KMS-11 (cell line): ENCODE measurements around the gene CD248.

Experiments used
- H2AFZ ChIP-seq: fragments of 200-600 bp; sonication (generic); 2 replicates; pipeline ENCODE4 v1.6.1; 2016; ENCODE audit warnings: antibody characterized with exemption, mixed run types, low read depth
- H3K27ac ChIP-seq: fragments of 200-600 bp; sonication (generic); 2 replicates; pipeline ENCODE4 v1.6.1; 2016; ENCODE audit warnings: mild to moderate bottlenecking, mixed run types
- H3K27me3 ChIP-seq: fragments of 200-600 bp; sonication (generic); 2 replicates; pipeline ENCODE4 v1.6.1; 2017; ENCODE audit warnings: mild to moderate bottlenecking, low read depth, mixed run types, moderate library complexity; ENCODE audit not compliant: insufficient read depth
- H3K36me3 ChIP-seq: fragments of 200-600 bp; sonication (generic); 2 replicates; pipeline ENCODE4 v1.6.1; 2017; ENCODE audit warnings: mild to moderate bottlenecking, mixed run types; ENCODE audit not compliant: insufficient read depth
- H3K4me1 ChIP-seq: fragments of 200-600 bp; sonication (generic); 2 replicates; pipeline ENCODE4 v1.6.1; 2016; ENCODE audit warnings: mild to moderate bottlenecking, low read depth, mixed run types; ENCODE audit not compliant: poor library complexity, severe bottlenecking
- H3K4me2 ChIP-seq: fragments of 200-600 bp; sonication (generic); 2 replicates; pipeline ENCODE4 v1.7.0; 2016; ENCODE audit warnings: mild to moderate bottlenecking, mixed run types
- H3K4me3 ChIP-seq: fragments of 200-600 bp; sonication (generic); IDR thresholded peaks from 2 replicates; pipeline ENCODE4 v1.6.1; 2017; ENCODE audit warnings: low read depth, low read length, mixed read lengths; ENCODE audit not compliant: insufficient read depth
- H3K79me2 ChIP-seq: fragments of 200-600 bp; sonication (generic); 2 replicates; pipeline ENCODE4 v1.6.1; 2016; ENCODE audit warnings: low read depth, mixed run types; ENCODE audit not compliant: insufficient read depth
- H3K9ac ChIP-seq: fragments of 200-600 bp; sonication (generic); 2 replicates; pipeline ENCODE4 v1.6.1; 2016; ENCODE audit warnings: mild to moderate bottlenecking, mixed run types
- H4K20me1 ChIP-seq: fragments of 200-600 bp; sonication (generic); 2 replicates; pipeline ENCODE4 v1.6.1; 2016; ENCODE audit warnings: mild to moderate bottlenecking, mixed run types; ENCODE audit not compliant: insufficient read depth
- CTCF ChIP-seq: fragments of 200-600 bp; sonication (generic); conservative IDR thresholded peaks from 2 replicates; pipeline ENCODE4 v1.6.1; 2017; ENCODE audit warnings: low read depth, mild to moderate bottlenecking, antibody characterized with exemption, low read length, moderate library complexity, mixed read lengths

CD248 gene

GRCh38 chr11:66335531-66336233, 18.8 kb upstream of the CD248 start:
- no peaks in the 10 kb centered on the region for H4K20me1 ChIP-seq
- H3K36me3 ChIP-seq = no peaks in the 10 kb centered on the region
- peaks cover 25% of the 10 kb centered on the region; the same call in 1 of the 2 replicates for H3K27me3 ChIP-seq
- no peak overlapping the region for H3K4me3 ChIP-seq
- H3K79me2 ChIP-seq = no peaks in the 10 kb centered on the region
- no peak overlapping the region for H3K9ac ChIP-seq
- peaks cover 6% of the 10 kb centered on the region for H3K4me1 ChIP-seq
- no peak overlapping the region for H3K4me2 ChIP-seq
- H2AFZ ChIP-seq = no peak overlapping the region
- TF ChIP-seq CTCF = no peak
- H3K27ac ChIP-seq = no peak overlapping the region

- H4K20me1 ChIP-seq = no peaks in the 10 kb centered on the region
- H3K4me3 ChIP-seq = no peak overlapping the region
- peaks cover 6% of the 10 kb centered on the region for H3K4me1 ChIP-seq
- H3K27ac ChIP-seq = no peak overlapping the region
- H3K4me2 ChIP-seq = no peak overlapping the region
- H3K27me3 ChIP-seq = peaks cover 25% of the 10 kb centered on the region; the same call in 1 of the 2 replicates
- TF ChIP-seq CTCF = no peak
- no peak overlapping the region for H3K9ac ChIP-seq
- no peaks in the 10 kb centered on the region for H3K79me2 ChIP-seq
- no peak overlapping the region for H2AFZ ChIP-seq
- H3K36me3 ChIP-seq = no peaks in the 10 kb centered on the region
Observed at GRCh38 chr11:66334605-66335442, 18.0 kb upstream of the CD248 start.

- Histone ChIP-seq H3K4me1 (peaks cover 6% of the 10 kb centered on the region), H2AFZ (no peak overlapping the region), H3K36me3 (no peaks in the 10 kb centered on the region), H3K4me3 (no peak overlapping the region), H4K20me1 (no peaks in the 10 kb centered on the region), H3K27ac (no peak overlapping the region), H3K79me2 (no peaks in the 10 kb centered on the region), H3K9ac (no peak overlapping the region), H3K4me2 (no peak overlapping the region), H3K27me3 (peaks cover 25% of the 10 kb centered on the region; the same call in 1 of the 2 replicates)
- TF ChIP-seq CTCF = no peak
Observed at GRCh38 chr11:66333896-66334604, 17.2 kb upstream of the CD248 start.

GRCh38 chr11:66333220-66333877, 16.5 kb upstream of the CD248 start:
- H3K4me3 ChIP-seq = no peak overlapping the region
- no peaks in the 10 kb centered on the region for H3K36me3 ChIP-seq
- H3K9ac ChIP-seq = no peak overlapping the region
- no peaks in the 10 kb centered on the region for H4K20me1 ChIP-seq
- H3K27me3 ChIP-seq = peaks cover 25% of the 10 kb centered on the region; the same call in 1 of the 2 replicates
- no peaks in the 10 kb centered on the region for H3K79me2 ChIP-seq
- no peak for TF ChIP-seq CTCF
- peaks cover 10% of the 10 kb centered on the region for H3K4me1 ChIP-seq
- no peak overlapping the region for H2AFZ ChIP-seq
- H3K27ac ChIP-seq = no peak overlapping the region
- H3K4me2 ChIP-seq = no peak overlapping the region
